ENCODE measurements around the gene AGRP.
"Not testable (repeated sequence)": the region's sequence is repeated elsewhere in the genome, so short reads cannot be mapped to it uniquely, and the experiment has no call there.

Gene AGRP, protein sequence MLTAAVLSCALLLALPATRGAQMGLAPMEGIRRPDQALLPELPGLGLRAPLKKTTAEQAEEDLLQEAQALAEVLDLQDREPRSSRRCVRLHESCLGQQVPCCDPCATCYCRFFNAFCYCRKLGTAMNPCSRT

DNA sequence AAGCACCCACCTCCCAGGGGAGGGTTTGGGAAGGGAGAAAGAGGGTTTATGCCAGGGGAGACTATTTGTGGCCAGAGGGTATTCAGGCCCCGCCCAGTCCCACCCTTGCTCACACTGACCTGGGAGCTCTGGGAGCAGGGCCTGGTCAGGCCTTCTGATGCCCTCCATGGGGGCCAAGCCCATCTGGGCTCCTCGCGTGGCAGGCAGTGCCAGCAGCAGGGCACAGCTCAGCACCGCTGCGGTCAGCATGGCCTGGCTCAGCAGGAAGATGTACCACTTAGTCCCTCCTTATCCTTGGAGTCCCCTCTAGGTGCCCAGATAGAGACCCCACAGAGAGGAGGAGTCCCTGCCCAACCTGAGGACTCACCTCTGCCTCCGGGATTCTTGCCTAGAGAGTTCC is at the start of gene AGRP:
Gene AGRP (minus strand): TSS at position 398 of the 400 bp plus-strand sequence. CDS start 149 bp downstream, at position 249.
- no peak for DNase-seq (ENCODE audit: low spot score)

- no peak for DNase-seq (ENCODE audit: low spot score)
Observed at GRCh38 chr16:67531247-67531646, 47.9 kb upstream of the AGRP start.

- no peak for DNase-seq (ENCODE audit: low spot score)
Observed at GRCh38 chr16:67530013-67530939, 46.9 kb upstream of the AGRP start.

DNA sequence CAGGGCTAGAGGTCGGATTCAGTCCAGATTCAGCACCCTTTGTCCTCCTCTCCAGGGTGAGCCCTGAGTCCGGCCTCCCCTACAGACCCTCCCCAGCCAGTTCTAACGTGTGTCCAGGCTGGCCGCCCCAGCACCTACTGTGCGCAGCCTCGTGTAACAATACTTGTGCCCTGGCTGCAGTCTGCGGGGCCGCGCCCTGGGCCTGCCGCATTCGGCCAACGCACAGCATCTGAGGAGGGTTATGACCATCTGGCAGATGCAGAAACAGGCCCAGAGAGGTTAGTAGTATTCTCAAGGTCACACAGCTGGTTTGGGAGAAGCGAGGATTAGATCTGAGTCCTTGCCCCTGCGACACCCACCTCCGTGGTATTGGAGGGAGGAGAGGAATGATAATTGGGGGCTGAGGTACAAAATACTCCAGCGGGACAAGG is 46.2 kb upstream of the AGRP start:
- DNase-seq (ENCODE audit: low spot score), result no peak

GRCh38 chr16:67528870-67529581 is 45.7 kb upstream of the AGRP start:
- DNase-seq (ENCODE audit: low spot score), result no peak

- DNase-seq (ENCODE audit: low spot score), result peak; percentile 66
Observed at GRCh38 chr16:67528222-67528869, 45.0 kb upstream of the AGRP start, which contains the start of gene RIPOR1. Gene RIPOR1, plus strand, starts transcription at chr16:67528829. Its CDS starts 9,618 bp downstream, at chr16:67538447.

- DNase-seq (ENCODE audit: low spot score), result no peak
Observed at GRCh38 chr16:67526149-67526791, 42.9 kb upstream of the AGRP start.

DNA sequence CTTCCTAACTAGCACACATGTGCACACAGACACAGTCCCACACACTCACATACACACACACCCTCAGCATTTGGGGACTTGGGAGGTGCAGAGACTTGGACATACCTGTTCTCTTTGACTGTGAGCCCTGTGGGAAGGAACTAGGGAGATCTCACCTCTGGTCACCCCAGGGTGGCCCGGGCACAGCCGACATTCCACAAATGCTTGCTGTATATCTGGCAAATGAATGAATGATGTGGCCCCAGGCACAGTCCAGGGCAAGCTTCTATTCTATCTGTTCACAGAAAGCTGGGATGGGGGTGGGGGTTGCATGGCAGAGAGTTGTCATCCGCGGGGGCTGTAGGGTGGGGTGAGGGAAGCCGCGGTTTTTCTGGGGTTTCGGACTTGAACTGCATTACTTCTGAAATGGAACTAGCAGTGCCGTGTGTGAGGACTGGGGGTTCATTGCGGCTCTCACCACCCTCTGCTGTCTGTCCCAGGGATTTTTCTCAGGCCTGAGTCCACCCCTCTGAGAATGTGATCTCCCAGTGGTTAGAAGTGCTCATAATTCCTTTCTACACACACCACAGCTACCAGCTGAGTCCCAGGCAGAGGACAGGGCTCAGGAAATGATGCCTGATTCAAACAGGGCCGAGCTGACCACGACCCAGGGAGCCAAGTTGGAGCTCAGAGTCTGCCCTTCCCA is 42.0 kb upstream of the AGRP start:
- no peak for DNase-seq (ENCODE audit: low spot score)

DNA sequence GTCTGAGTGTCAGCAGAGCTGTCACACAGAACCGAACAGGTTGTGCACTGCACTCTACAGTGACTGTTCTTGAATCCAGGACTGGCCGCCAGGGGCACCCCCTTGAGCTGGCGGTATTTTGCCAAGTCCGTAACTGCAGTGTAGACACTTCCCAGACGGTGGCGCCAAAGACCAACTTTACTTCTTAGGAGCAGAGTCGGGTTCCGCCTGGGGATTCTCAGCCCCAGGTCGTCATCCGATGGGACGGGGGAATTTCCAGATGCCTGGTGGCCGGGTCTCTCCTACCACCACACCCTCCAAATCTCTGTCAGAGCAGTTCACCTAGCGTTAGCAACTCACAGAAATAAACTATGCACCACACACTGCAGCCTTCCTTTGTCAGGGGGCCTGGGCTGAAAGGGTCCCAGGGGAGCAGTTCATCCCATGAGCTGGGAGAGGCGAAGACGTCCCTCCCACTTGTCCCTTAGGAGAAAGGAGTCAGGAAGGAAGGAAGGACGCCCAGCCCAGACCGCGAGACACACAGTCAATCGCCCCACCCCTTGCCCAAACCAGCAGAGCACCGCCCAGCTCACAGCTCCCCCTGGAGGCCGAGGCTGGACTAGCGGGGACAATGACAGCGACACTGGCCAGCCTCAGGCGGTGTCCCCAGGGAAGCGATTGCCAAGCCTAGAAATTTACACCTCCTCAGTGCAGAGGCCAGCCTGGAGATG is 37.9 kb upstream of the AGRP start:
- peak; percentile 96 for DNase-seq (ENCODE audit: low spot score)

- DNase-seq (ENCODE audit: low spot score), result no peak
Observed at GRCh38 chr16:67519242-67519641, 35.9 kb upstream of the AGRP start.

DNA sequence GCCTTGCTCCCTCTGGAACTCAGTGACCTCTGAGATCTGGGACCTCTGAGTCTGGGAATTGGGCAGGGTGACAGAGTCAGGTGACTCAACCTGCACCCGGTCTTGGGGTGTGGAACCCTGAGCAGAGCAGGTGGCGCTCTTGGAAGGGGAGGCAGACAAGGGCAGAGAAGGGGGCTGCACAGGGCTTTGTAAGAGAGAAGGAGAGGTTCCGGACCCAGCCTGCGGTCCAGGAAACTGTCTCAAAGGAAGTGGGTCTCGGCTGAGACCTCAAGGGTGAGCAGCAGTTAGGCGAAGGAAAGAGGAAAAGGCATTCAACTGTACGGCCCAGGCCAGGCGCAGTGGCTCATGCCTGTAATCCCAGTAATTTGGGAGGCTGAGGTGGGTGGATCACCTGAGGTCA is 35.3 kb upstream of the AGRP start:
- DNase-seq (ENCODE audit: low spot score), result no peak

DNA sequence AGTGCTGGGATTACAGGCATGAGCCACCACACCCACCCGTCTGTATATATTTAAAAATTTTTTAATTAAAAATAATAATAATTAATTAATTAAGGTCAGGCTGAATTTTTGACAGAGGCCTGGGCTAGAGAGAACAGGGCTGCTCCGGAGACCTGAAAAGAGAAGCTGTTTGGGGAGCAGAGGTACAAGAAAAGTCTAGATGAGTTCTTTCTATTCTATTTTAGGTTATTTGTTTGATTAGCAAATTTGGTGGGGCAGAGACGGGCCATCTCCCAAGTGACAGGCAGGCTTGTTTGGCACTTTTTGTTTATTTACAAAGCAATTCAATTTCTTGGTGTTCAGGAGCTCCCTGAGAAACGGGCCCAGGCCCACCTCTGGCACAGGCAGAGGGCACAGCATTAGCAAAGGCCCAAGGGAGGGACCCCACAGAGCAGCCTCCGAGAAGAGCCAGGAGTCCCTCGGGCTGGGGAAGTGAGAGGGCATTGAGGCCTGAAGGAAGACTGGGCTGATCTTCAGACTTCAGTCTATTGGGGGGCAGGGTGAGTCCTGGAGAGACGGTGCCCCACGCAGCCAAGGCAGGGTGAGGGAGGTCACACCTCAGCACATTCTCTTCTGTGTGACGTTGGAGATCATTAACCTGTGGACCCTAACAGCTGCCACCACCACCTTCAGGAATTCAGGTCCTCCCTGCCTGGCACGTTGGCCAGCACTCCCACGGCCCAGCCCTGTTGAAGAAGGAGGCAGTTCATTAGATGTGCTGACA is 34.5 kb upstream of the AGRP start:
- DNase-seq (ENCODE audit: low spot score), result no peak

DNA sequence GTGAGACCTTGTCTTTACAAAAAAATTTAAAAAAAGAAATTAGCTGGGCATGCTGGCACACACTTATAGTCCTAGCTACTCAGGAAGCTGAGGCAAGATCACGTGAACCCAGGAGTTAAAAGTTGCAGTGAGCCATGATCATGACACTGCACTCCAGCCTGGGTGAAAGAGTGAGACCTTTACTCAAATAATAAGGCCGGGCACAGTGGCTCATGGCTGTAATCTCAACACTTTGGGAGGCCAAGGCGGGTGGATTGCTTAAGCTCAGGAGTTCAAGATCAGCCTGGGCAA is 33.8 kb upstream of the AGRP start:
- no peak for DNase-seq (ENCODE audit: low spot score)

GRCh38 chr16:67516296-67517154 is 33.2 kb upstream of the AGRP start:
- DNase-seq (ENCODE audit: low spot score), result no peak

- DNase-seq (ENCODE audit: low spot score), result peak; percentile 78
Observed at GRCh38 chr16:67514382-67514828, 31.1 kb upstream of the AGRP start.

DNA sequence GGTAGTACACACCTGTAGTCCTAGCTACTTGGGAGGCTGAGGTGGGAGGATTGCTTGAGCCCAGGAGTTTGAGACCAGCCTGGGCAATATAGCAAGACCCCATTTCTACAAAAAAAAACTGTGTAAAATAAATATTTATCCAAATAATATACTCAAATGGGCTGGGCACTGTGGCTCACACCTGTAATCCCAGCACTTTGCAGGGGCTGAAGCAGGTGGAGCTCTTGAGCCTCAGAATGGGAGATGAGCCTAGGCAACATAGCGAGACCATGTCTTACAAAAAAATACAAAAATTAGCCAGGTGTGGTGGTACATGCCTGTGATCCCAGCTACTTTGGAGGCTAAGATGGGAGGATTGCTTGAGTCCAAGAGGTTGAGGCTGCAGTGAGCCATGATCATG is 30.5 kb upstream of the AGRP start:
- not testable (repeated sequence) for DNase-seq (ENCODE audit: low spot score)

DNA sequence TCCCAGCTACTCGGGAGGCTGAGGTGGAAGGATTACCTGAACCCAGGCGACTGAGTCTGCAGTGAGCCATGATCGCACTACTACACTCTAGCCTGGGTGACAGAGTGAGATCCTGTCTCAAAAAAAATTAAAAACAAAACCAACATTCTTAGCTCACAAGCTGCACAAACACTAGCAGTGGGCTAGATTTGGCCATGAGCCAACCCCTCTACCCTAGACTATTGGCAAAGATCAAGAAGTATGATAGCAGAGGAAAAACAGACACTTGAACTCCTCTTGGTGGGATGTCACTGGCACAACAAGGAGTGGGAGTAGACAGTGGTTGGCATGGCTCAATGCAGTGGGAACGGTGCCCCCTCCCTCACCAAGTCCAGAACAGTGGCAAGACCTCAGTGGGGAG is 25.7 kb upstream of the AGRP start:
- no peak for DNase-seq (ENCODE audit: low spot score)

- DNase-seq (ENCODE audit: low spot score), result no peak
Observed at GRCh38 chr16:67506468-67506867, 23.1 kb upstream of the AGRP start.
